Activated effector memory CD4-positive, alpha-beta T cell treated with anti-CD3 and anti-CD28 coated beads, Interleukin-2, amount 50 U/mL, for 16 hours (primary cell): ENCODE results near the gene SNAP91.
"Not testable (repeated sequence)": the region's sequence is repeated elsewhere in the genome, so short reads cannot be mapped to it uniquely, and the experiment has no call there.

Source experiments
- DNase-seq: peaks from one replicate; pipeline ENCODE4 v3.0.0-alpha.2; 2020

SNAP91 gene, protein sequence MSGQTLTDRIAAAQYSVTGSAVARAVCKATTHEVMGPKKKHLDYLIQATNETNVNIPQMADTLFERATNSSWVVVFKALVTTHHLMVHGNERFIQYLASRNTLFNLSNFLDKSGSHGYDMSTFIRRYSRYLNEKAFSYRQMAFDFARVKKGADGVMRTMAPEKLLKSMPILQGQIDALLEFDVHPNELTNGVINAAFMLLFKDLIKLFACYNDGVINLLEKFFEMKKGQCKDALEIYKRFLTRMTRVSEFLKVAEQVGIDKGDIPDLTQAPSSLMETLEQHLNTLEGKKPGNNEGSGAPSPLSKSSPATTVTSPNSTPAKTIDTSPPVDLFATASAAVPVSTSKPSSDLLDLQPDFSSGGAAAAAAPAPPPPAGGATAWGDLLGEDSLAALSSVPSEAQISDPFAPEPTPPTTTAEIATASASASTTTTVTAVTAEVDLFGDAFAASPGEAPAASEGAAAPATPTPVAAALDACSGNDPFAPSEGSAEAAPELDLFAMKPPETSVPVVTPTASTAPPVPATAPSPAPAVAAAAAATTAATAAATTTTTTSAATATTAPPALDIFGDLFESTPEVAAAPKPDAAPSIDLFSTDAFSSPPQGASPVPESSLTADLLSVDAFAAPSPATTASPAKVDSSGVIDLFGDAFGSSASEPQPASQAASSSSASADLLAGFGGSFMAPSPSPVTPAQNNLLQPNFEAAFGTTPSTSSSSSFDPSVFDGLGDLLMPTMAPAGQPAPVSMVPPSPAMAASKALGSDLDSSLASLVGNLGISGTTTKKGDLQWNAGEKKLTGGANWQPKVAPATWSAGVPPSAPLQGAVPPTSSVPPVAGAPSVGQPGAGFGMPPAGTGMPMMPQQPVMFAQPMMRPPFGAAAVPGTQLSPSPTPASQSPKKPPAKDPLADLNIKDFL

GRCh38 chr6:83708970-83709747 lies at the start of gene SNAP91:
SNAP91 (minus strand) TSS chr6:83709101; CDS start chr6:83707927, 1,174 bp downstream.
- DNase-seq, result no peak

- no peak for DNase-seq
Observed at GRCh38 chr6:83758533-83758932, 49.6 kb upstream of the SNAP91 start.

DNA sequence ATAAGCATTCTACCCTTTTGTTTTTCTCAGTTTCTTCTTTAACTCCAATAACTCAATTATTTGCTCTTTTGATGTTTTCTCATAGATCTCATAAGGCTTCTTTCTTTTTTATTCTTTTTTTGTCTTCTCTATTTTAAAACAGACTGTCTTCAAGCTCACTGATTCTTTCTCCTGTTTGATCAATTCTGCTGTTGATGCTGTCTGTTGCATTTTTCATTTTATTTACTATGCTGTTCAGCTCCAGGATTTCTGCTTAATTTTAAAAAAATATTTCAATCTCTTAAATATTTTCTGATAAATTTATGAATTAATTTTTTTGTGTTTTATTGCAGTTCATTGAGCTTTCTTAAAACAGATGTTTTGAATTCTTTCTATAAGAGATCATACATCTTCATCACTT lies 48.1 kb upstream of the SNAP91 start:
- no peak for DNase-seq

DNA sequence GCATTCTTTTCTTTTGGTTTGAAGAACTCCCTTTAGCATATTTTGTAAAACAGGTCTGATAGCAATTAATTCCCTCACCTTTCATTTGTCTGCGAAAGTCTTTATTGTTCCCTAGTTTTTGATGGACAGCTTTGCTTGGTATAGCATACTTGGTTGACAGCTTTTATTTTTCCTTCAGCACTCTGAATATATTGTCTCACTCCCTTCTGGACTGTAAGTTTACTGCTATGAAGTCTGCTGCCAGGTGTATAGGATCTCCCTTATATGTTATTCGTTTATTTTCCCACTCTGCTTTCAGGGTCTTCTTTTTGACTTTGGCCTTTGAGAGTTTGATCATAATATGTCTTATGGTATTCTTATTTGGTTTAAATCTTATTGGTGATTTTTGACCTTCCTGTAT lies 47.7 kb upstream of the SNAP91 start:
- DNase-seq, result no peak

DNA sequence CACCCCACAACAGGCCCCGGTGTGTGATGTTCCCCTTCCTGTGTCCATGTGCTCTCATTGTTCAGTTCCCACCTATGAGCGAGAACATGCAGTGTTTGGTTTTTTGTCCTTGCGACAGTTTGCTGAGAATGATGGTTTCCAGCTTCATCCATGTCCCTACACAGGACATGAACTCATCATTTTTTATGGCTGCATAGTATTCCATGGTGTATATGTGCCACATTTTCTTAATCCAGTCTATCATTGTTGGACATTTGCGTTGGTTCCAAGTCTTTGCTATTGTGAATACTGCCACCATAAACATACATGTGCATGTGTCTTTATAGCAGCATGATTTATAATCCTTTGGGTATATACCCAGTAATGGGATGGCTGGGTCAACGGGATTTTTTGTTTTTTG lies 43.5 kb upstream of the SNAP91 start:
- DNase-seq, result not testable (repeated sequence)

DNA sequence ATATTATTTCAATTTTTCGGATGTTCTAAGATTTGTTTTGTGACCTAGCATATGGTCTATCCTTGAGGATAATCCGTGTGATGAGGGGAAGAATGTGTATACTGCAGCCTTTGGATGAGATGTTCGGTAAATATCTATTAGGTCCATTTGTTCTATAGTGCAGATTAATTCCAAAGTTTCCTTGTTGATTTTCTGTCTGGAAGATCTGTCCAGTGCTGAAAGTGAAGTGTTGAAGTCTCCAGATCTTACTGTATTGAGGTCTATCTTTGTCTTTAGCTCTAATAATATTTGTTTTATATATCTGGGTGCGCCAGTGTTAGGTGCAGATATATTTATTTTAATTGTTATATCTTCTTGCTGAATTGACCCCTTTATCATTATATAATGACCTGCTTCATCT lies 32.2 kb upstream of the SNAP91 start:
- no peak for DNase-seq

DNA sequence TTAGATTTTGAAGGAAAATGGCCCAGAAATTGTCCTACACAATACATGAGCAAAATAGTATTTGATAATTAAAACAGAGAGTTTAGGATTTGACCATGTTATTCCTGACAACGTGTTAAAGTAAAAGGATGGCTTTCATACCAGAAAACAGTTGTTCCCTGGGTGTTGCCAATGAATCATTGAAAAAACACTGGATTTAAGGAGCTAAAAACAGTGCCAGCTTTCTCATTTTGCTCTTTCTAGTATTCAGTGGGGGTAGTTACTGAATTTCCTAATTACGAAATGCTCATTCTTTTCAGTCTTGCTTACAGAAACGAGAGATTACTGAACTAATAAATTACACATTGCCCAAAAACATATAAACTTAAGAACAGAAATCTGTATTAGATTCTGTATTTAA lies 26.6 kb upstream of the SNAP91 start:
- DNase-seq, result no peak

GRCh38 chr6:83729871-83730270 lies 21.0 kb upstream of the SNAP91 start:
- DNase-seq, result no peak

DNA sequence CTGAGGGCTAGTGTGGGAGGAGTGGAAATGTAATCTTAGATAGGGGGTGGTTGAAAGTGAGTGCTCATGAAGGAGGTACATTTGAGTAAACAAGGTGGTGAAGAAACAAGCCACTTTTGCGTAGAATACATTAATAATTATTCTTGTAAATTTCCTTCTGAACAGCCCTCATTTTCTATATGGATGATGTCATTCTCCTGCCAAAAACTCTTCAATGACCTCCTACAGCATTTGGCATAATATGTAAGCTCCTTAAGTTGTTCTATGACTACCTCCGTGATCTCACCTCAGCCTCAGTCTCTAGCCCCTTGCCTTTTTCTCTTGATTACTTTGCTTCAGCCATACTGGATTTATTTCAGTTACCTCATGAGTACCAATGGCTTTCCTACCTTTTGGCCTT lies 14.0 kb upstream of the SNAP91 start:
- DNase-seq, result no peak

DNA sequence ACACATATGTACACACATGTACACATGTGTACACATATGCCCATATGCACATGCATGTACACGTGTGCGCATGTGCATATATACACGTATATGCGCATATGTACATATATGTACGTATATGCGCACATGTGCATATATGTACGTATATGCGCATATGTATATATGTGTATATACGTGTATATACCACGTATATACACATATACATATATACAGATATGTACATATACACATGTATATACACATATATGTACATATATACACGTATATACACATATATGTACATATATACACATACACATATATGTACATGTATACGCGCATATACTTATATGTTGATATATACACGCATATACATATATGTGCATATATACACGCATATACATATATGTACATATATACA lies 8.9 kb upstream of the SNAP91 start:
- DNase-seq, result no peak

DNA sequence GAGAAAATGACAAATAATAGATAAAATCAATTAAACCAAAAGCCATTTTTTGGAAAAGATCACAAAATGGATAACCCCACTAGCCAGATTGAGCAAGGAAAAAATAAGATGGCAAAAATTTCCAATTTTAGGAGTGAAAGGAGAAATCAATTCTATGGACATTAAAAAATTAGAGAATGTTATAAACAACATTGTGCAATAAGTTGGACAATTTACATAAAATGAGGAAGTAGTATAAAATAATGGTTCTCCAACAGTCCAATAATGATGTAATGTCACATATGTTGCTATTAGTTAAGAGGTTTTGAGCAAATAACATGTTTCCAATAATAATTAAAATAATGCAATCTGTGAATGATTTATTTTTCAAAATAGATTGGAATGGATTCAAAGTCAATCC lies 3.1 kb upstream of the SNAP91 start:
- no peak for DNase-seq

DNA sequence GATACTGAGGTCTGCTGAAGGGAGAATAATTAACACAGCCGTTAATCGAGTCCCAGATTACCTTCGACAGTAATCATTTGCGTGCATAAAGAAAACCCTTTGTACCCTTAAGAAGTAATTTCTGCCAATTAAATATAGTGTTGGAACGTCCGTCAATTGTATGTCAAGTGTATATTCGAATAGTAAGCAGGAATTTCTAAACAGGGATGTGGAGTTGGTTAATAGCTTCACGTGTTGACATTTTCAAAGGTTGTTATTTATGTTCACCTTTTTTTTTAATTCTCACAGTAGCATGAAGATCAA lies 798 bp upstream of the SNAP91 start:
- no peak for DNase-seq

- DNase-seq, result no peak
Observed at GRCh38 chr6:83708546-83708969, 343 bp downstream of the SNAP91 start.

GRCh38 chr6:83707829-83708545 lies 914 bp downstream of the SNAP91 start:
- DNase-seq, result no peak

DNA sequence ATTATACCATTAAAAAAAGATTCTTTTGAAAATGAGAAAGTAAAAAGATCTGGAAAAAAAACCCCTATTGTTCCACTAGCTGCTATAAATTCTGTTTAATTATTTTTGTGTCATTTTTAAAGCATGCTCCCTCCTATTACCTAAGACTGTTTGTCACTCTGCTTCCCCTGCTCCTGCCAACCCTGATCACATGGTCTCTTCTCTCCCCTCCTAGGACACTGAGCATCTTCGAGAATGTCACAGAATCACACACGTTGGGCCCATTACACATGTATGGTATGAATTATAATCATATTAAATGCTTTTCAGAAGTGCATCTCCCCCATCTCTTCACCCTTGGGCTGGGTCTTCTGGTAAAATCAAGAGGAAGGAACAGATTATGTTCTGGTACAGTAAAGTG lies 6.2 kb downstream of the SNAP91 start:
- DNase-seq, result no peak

DNA sequence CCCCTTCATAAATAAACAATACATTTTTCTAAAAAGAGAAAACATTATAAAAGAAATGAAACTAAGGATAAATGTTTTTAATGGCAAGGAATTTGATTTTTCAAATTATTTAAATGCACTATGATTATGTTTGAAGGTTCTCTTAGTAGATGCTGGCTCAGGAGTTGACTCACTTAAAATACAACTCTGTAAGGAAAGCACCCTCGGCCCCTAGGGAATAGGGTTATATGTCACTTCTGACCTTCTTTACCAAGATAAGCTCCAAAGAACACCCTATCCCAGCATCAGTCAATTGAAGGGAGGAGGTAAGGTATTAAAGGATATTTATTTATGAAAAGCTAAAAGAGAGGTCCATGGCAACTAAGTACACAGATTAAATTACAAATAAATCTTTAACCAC lies 6.8 kb downstream of the SNAP91 start:
- no peak for DNase-seq

DNA sequence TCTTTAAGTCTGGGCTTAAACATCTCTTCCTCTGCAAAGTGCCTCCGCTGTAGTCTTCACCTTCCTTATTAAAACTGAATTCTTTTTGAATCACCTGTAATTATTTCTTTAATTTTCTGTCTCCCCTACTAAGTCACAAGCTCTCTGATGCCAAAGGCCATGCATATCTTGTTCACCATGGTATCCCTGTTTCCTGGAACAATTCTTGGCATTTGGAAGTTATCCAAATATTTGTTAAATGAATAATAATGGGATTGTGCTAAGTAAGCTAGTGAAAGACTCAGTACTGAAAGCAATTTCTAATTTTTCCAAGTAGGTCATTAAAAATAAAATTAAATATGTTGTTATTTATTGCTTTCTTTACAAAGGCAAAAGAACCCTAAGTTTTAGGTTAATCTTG lies 12.2 kb downstream of the SNAP91 start:
- no peak for DNase-seq

GRCh38 chr6:83685481-83685880 lies 23.4 kb downstream of the SNAP91 start:
- no peak for DNase-seq

DNA sequence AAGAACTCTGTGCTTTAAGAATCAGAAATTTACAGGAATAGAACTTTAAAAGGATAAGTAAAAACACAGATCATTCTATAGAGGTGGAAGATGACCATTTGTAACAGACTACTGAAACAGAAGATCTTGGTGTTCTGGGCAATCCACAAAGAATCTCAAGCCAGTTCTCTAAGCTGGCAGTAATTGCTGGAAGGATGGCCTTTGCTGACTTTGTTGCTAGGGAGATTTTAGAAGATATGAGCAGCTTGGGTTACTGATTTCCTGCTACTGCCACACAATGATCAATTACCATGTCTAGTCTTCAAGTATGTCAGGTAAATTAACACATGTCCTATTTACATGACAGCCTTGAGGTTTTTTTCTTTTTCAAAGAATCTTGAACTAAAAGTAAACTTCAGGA lies 31.1 kb downstream of the SNAP91 start:
- DNase-seq, result no peak

DNA sequence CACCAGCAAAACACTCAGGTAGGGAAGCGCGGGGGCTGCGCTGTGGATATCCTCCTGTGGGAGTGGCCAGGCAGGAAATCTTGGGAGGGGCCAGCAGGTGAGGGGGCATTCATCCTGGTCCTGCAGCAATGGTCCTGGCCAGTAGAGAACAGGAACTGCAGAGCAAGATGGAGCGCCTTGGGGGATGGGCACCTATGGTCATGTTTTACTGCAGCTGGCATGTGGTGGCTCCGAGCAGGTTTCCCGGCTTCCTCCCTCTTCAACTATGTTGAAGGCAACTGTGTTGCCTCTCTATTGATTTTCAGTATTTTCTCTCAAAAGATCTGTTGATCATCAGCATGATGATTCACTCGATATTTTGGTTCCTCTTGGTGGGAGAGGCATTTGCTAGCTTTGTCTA lies 70.9 kb downstream of the SNAP91 start:
- no peak for DNase-seq

DNA sequence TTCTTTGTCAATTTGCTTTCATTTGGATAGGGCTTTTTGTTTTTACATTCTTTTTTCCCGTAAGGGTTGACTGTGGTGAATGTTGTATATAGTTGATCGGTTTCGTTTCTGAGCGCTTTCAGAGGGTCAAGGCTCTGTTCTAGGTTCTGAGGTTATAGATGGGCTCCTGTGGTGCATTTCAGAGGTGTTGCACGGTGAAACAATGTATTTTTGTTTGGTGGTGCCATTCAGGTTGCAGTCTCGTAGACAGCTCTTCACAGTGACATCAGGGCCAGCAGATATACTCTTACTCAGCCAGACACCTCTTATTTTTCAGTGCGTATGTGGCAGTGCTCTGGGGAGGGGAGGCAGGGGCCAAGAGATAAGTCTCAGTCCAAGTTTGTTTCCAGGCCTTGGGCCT lies 72.1 kb downstream of the SNAP91 start:
- no peak for DNase-seq

- no peak for DNase-seq
Observed at GRCh38 chr6:83633609-83634008, 75.3 kb downstream of the SNAP91 start.

DNA sequence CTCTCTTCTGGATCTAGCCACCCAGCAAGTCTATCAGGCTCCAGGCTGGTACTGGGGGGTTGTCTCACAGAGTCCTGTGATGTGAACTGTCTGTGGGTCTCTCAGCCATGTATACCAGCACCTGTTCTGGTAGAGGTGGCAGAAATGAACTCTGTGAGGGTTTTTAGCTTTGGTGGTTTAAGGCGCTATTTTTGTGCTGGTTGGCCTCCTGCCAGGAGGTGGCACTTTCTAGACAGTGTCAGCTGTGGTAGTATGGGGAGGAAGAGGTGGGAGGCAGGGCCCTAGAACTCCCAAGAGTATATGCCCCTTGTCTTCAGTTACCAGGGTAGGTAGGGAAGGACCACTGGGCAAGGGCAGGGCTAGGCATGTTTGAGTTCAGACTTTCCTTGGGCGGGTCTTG lies 75.8 kb downstream of the SNAP91 start:
- no peak for DNase-seq
